Suppressor macrophage treated with lipopolysaccharide for 1 hour (primary cell): ENCODE results near the gene SMARCA2.

Experiments
- DNase-seq, 3 donors: peaks; one replicate each; pipeline ENCODE4 v3.0.0-alpha.2; 2020 to 2022

Gene SMARCA2

DNA sequence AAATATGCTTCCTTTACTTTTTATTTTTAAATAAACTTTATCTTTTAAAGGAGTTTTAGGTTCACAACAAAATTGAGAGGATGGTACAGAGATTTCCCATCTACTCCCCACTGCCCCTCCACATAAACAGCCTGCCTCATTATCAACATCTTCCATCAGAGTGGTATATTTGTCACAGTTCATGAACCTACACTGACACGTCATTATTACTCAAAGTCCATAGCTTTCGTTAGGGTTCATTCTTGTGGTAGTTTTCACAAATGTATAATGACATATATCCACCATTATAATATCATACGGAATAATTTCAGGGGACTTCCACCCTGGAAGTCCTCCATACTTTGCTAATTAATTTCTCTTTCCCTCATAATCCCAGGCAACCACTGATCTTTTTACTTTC lies 204.9 kb downstream of the SMARCA2 start:
- no peak for DNase-seq

DNA sequence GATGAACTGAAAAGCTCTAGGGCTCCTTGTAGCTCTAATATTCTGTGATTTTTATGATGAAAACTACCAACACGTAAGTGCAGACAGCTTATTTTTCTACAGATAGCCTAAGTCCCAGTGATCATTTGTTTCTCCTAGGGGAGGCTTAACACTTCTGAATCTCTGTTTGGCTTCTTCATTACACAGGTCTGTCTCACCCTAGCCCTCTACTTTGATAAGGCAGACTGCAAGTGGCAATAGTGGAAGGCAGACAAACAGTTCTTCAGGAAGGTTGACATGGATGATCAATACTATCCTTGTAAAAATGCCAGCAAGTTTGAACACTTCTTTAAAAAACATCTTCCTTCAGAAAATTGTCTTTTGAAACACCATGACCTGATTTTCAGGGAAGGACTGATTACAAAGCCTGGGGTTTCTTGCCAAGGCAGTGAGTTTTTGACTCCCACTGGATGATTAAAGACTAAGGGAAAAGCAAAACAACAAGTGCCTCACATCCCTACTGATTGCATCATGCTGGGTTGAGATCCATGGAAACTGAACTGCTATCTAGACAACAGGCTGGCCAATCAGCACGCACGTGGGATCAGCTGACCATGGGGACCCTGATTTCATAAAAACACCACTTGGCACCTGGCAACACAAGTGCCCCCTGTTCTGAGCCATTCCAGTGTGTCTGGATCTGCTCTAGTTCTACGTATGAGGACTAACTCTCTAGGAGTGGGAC lies 212.2 kb downstream of the SMARCA2 start:
- no peak for DNase-seq

DNA sequence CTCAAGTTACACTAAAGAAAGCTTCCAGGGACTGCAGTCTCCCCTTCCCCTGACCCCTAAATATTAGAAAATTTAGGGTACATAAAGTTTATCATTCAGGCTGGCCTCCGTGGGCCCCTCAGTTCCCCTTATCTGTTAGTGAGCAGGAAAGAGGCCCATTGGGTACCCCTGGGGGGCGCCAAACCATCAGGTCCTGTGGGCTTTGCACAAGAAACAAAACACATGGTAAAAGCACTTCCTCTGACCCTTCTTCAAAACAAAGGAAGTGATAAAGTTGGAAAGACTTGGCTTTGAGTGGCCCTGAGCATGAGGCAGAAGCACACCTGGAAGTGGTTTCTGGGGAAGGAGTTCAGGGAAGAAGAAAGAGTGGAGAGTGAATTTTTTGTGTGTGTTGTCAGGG lies 213.0 kb downstream of the SMARCA2 start:
- peak; percentile 26 to 54 (median 27) for DNase-seq

DNA sequence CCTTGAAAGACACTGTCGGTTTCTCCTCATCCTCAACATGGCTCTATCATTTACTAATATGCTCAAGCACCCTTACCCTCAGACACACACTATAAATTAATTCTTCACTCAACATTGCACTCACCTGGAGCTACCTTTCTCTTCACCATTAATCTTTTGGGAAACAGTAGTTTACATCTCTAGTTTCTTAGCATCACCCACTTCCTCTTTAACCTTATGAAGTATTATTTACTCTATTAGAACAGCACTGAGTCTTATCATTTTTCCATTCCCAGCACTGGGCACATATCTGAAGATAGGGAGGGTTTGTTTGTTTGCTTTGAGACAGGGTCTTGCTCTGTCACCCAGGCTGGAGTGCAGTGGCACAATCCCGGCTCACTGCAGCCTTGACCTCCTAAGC lies 213.5 kb downstream of the SMARCA2 start:
- DNase-seq, result no peak

DNA sequence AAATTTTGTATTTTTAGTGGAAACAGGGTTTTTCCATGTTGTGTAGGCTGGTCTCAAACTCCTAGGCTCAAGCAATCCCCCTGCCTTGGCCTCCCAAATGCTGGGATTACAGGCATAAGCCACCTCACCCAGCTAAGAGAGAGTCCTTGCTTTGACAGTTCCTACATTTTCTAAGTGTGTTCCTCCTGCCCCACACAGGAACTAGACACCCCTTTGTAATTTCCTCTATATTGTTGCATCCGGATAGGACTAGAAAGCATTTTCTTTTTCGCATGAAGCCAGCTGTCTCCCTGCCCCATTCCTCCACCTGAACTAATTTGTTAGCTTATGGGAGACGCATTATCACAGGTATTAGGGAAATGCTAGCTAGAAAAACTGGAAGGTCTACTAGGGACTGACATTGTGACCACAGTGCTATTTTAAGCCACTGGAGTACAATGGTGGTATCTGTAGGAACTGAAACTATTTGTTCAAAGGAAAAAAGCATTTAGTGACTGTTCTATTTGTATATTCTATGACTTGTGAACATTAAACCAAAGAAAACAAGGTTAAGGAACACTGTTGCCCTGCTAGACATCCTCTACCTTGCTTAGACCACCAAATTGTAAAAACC lies 214.1 kb downstream of the SMARCA2 start:
- peak; percentile 12 to 29 (median 24) for DNase-seq

DNA sequence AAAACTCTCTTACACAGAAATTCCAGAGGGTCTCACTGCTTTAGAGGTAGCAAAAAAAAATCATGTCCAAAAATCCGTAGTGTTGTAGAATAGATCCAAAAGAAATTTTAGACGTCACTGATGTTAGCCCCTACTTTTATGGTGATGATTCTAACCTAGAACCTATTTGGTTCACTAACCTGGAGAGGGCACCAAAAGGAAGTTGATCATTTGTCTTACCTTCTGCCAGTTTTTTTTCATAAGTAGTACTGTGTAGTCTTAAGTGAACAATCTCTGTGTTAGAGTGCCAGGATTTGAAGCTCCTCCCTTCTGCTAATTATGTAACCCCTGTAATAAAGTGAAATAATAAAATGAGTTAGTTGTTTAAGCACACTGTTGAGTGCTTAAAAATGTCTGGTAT lies 215.2 kb downstream of the SMARCA2 start:
- no peak for DNase-seq

DNA sequence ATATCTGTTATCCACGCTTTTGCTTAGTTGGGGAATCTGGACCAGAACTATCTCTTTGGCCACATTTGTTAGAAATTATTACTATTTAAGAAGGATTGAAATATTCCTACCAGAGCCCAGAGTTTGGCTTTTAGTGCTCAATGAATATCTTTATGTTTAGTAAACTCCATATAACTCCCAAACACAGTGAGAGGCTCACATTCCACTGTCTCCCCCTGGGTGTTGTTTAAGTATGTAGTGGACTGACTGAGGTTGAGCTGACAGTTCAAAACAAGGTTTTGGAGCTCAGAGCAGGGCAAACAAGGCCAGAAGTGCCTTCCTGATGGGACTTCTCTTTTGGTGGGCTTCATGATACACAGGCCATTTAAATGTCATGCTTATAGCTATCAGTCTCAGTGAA lies 216.0 kb downstream of the SMARCA2 start:
- DNase-seq, result no peak

DNA sequence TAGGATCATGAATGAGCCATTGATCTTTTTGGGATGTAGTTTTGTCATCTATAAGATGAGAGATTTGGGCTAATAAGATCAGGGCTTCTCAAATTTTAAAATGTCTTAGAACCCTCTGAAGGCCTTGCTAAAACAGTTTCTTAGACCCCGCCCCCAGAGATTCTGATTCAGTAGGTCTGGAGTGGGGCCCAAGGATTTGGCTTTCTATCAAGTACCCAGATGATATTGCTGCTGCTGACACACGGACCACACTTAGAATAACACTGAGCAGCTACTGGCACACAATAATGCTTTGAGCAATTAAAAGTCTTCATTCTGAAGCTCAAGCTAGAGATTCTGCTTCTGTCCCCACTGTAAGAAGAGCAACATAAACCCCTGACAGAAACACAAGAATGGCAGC lies 216.7 kb downstream of the SMARCA2 start:
- no peak for DNase-seq

DNA sequence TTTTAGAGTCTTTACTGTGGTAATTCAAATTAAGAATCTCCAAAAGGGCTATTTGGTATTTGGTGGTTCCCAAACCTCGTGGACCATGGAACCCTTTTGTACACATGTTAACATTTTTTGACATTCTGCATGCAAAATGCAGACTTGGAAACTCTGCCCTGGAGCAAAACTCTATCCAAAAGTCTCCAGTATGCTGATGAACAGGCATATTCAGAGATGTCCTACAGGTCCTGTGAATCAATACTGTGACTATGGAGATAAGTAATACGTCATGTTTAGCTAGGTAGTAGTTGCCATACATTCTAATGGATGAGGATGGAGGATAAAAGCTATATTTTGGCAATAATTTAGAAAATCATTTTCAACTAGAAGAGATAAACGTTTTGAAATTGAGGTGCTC lies 218.1 kb downstream of the SMARCA2 start:
- no peak for DNase-seq

DNA sequence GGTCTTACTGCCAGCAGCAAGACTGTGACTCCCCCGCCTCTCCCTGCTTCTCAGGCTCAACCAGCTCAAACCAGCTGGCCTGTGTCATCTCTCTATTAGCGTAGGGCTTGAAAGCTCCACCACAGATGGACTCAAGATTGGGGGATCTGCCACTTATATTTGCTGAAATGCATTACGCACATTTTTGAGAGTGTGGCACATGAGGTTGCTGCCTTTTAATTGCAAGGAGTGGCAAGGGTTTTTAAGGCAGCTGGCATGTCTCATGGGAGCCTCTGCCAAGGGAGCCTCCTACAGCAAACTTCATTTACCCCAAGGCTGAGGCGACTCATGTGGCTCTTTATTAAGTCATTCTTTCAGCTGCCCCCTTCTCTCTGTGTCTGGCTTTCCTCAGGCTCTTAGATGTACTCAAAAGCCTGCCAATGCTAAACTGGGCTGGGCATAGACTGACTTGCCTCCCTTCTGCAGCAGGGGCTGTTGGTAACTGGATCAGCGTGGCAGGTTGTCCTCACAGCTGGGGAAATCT lies 219.3 kb downstream of the SMARCA2 start:
- no peak for DNase-seq

DNA sequence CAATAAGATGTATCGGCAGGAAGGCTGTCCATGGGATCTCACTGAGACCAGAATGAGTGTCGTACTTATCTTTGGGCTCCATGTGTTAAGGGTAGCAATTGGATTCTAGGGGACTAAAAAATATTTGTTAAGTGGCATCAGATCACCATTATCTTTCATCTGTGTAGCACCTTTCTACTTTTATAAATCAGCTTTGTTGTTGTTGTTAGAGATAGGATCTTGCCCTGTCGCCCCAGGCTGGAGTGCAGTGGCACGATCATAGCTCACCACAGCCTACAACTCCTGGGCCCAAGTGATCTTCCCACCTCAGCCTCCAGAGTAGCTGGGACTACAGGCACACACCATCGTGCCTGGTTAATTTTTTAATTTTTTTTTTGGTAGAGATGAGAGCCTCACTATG lies 220.5 kb downstream of the SMARCA2 start:
- no peak for DNase-seq

DNA sequence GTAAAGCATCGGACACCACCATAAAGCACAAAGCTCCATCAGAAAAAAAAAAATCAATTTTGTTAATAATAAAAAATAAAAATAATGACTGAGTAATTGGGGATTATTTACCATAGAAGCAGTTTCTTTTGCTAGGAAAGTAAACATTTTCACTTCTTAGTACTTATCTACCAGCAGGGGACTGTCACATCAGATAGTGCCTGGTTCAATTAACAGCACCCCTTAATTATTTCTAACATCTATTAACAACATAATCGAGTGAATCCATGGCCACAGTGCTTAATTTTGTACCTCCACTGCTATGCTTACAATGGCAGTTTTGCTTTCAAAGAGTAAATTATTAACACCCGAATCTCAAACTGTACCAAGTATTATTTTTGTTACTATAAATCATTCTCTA lies 221.7 kb downstream of the SMARCA2 start:
- DNase-seq, result no peak

DNA sequence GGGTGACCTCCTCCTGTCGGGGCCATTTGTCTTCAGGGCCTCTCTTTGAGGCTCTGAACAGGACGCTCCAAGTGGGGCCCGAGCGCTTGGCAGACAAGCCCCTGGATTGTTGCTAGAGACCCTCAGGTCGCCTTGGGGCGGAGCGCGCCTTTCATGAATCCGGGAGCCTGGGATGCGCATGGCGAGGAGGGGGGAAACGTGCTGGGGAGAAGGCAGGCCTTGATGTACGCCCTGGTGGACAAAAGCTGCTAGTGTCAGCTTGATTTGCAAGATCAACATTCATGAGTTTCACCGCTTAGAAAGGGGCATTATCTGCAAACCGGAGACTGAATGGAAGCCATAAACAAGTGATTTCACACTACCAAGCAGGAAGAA lies 226.3 kb downstream of the SMARCA2 start:
- peak in 1 of 3 donors; percentile 8 for DNase-seq

DNA sequence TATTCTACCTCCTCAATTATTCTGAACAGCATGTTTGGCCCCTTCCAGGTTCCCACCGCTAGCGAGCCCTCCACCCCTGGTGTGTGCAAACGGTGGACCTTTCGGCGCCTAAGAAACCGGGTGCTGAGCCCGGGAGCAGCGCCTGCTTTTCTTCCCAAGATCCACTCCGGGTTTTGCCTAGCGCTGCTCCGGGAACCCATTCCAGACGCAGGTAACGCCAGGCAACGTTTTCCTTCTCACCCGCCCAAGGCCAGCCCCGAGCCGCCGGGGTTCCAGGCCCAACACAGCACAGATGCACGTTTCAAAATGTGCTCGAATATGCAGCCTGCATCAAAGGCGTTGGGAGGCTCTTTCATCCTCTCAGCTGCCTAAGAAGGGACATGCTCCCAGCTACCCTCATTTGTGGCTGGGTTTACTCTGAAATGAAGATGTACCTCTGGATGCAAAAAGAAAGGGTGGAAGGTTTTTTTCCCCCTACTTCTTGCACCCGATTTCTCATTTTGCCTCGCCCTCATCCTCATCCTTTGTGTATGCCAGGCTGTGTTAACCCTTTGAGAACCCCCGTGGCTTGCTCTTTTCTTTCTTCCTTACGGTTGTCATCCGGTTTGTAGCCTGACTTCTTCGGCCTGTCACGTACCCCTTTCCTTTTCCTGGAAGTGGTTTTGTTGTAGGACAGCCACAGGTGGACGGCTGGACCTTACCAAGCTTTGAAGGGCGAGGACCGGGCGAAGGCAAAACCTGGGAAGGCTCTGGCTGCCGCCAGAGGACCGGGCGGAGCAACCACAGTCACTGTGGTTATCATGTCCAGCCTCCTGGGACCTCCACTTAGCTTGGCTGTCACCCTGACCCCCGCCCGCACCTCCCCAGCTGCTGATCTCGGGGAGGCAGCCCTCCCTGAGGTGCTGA lies 226.9 kb downstream of the SMARCA2 start:
- DNase-seq, result peak; percentile 69 to 85 (median 70)

DNA sequence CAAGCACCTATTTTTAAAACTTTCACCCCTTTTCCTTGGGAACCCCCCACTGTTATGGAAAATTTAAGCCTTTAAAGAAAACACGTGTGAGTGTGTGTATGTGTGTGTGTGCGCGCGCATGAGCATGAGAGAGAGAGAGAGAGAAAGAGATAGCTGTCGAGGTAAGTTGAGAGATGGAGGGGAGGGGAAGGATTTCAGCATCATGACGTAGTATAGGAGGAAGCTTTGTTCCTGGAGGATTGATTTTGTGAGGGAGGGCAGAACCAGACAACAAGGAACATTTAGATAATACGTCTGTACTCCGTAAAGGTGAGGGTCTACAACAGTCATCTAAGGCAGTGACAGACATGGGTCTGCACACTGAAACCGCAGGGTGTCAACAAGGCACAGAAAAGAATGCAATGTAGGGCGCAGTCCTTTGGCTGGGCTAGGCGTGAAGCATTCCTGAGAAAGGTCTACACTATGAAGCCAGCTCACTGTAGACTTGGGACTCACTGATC lies 227.7 kb downstream of the SMARCA2 start:
- DNase-seq, result no peak
